Neural cell (in vitro differentiated cells): Measurements from ENCODE around the gene TMEM131L.

Experiments
- POLR2AphosphoS5 ChIP-seq: IDR thresholded peaks from 2 replicates; pipeline ENCODE4 v1.6.1; 2012
- TAF1 ChIP-seq: IDR thresholded peaks from 2 replicates; pipeline ENCODE4 v1.6.1; 2012; ENCODE audit warnings: low read depth
- TF ChIP-seq, protein P1 (sequence below): fragments of 450-650 bp; IDR thresholded peaks from 2 replicates; pipeline ENCODE4 v1.5.1; 2014; ENCODE audit warnings: antibody characterized with exemption, mild to moderate bottlenecking, moderate library complexity; ENCODE audit not compliant: poor library complexity, severe bottlenecking

DNA sequence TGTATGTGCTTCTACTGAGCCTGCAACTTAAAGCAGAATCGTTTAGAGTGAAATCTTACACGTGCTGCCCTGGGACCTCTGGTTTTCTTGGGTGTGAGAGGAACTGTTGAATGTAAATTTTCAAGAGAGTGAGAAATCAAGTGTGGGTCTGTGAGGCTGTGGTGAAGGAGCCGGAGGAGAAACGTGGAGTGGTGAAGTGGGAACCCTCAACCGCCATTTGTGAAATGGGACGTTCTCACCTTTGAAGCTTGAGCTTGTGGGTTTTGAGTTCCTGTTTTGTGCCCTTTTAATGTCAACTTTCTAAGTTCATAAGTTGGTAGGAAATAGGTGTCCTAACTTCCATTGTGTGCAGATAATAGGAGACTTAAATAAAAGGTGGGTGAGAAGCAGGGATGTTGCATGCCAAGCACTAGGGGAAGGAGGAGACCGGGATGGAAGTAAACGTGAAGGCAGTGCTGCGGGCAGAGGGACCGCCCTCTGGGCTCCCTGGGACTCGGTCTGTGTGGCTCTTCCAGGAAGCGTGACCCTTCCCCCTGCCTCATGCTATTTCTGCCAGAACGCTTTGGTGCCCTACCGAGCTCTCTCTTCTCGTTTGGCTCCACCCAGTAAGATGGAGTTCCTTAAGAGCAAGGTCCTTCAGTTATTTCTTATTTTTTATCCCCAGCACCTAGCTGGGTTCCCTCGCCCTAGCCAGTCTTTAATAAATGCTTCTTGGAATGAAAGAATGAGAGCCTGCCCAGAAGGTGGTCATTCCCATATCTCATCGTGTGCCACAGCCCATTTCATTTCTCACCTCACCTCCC, 56.0 kb downstream of the TMEM131L start:
- TF ChIP-seq, protein P1, sequence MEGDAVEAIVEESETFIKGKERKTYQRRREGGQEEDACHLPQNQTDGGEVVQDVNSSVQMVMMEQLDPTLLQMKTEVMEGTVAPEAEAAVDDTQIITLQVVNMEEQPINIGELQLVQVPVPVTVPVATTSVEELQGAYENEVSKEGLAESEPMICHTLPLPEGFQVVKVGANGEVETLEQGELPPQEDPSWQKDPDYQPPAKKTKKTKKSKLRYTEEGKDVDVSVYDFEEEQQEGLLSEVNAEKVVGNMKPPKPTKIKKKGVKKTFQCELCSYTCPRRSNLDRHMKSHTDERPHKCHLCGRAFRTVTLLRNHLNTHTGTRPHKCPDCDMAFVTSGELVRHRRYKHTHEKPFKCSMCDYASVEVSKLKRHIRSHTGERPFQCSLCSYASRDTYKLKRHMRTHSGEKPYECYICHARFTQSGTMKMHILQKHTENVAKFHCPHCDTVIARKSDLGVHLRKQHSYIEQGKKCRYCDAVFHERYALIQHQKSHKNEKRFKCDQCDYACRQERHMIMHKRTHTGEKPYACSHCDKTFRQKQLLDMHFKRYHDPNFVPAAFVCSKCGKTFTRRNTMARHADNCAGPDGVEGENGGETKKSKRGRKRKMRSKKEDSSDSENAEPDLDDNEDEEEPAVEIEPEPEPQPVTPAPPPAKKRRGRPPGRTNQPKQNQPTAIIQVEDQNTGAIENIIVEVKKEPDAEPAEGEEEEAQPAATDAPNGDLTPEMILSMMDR, result no peak
- no peak for TF ChIP-seq POLR2AphosphoS5
- TF ChIP-seq TAF1, result no peak
